Thyroid gland (tissue), 4 donors: ENCODE data around the gene ANKRD33B. TPM values are rescaled to one million over a fixed set of nuclear protein-coding genes. Genes with fewer than 3 reads are reported as not detected.
"Not testable (repeated sequence)": the region's sequence is repeated elsewhere in the genome, so short reads cannot be mapped to it uniquely, and the experiment has no call there.

Source experiments
- DNase-seq, 2 donors: peaks; one replicate each; pipeline ENCODE4 v3.0.0-alpha.2; 2019
- H3K27ac ChIP-seq, 3 donors: fragments of 200-600 bp; sonication (generic); 1 replicate in 2 of 3; 2 replicates in 1 of 3; pipeline ENCODE4 v1.5.1; 2016 to 2019; ENCODE audit warnings: mild to moderate bottlenecking in 1 of 3, moderate library complexity in 1 of 3
- H3K27me3 ChIP-seq: fragments of 200-600 bp; sonication (generic); one replicate; pipeline ENCODE4 v1.5.1; 2019
- H3K36me3 ChIP-seq, 2 donors: fragments of 200-600 bp; sonication (generic); one replicate each; pipeline ENCODE4 v1.5.1; 2016 to 2019
- H3K4me1 ChIP-seq, 2 donors: fragments of 200-600 bp; sonication (generic); one replicate each; pipeline ENCODE4 v1.5.1; 2017 to 2019
- H3K4me3 ChIP-seq, 3 donors: fragments of 200-600 bp; sonication (generic); replicated peaks in 1 of 3; 1 replicate in 2 of 3; 2 replicates in 1 of 3; pipeline ENCODE4 v1.5.1; 2016; ENCODE audit warnings: mild to moderate bottlenecking in 1 of 3
- H3K9me3 ChIP-seq: fragments of 200-600 bp; sonication (generic); one replicate; pipeline ENCODE4 v1.5.1; 2017
- POLR2A ChIP-seq, 2 donors: fragments of 450-650 bp; IDR thresholded peaks; one replicate each; pipeline ENCODE4 v1.6.1; 2017; ENCODE audit warnings: antibody characterized with exemption in 2 of 2, mild to moderate bottlenecking in 2 of 2, moderate library complexity in 1 of 2
- WGBS, 2 donors: methylation state at CpG; one replicate each; pipeline ENCODE4 v1.1.5; 2017; 5-methylcytosine and 5-hydroxymethylcytosine counted together
- intact Hi-C: fragments of 100-400 bp; cut with DNase I; formaldehyde crosslinking; loops from one replicate; pipeline ENCODE4 v1.15.1; 2023
- total RNA-seq, 4 donors: library from RNA; depleted of rRNA; stranded (reverse); fragments of >200 nt; gene quantifications; one replicate each; pipeline ENCODE4 v1.2.3, GENCODE V29; 2016
- TF ChIP-seq, protein P1 (sequence below), 6 experiments: fragments of 200-600 bp in 3 of 6; fragments of 450-650 bp in 3 of 6; sonication (generic) in 3 of 6; IDR thresholded peaks; one replicate each; pipeline ENCODE4 v1.5.1; 2016 to 2019; ENCODE audit warnings: antibody characterized with exemption in 6 of 6, mild to moderate bottlenecking in 2 of 6, inconsistent platforms in 1 of 6, moderate library complexity in 1 of 6

The ANKRD33B gene
- total RNA-seq, 4 donors from 2014 or later, result 0.67 to 1.6 (median 1.1) TPM

DNA sequence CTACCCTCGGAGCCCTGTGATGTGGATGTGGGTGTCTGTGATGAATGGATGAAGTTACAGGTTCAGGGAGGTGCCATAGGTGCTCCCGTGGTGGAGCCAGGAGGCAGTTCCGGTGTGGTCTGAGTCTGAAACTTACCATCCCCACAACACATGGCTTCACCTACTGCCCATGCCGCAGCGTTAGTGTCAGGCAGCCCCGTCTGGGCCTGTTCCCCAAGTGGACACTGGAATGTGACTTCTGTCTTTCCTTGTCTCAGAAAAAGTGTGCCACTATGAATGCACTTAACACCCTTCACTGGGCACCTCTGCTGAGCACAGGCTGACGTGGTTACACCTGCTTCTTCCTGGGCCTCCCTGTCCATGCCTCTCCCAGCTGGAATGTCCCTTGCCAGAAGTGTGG, 8.6 kb downstream of the ANKRD33B start:
- intact Hi-C loops, result no loop called here
- H3K4me3 ChIP-seq, result no peak overlapping the region
- DNase-seq, result no peak
- no peaks in the 10 kb centered on the region for H3K27me3 ChIP-seq
- no peaks in the 10 kb centered on the region for H3K4me1 ChIP-seq
- TF ChIP-seq, protein P1, sequence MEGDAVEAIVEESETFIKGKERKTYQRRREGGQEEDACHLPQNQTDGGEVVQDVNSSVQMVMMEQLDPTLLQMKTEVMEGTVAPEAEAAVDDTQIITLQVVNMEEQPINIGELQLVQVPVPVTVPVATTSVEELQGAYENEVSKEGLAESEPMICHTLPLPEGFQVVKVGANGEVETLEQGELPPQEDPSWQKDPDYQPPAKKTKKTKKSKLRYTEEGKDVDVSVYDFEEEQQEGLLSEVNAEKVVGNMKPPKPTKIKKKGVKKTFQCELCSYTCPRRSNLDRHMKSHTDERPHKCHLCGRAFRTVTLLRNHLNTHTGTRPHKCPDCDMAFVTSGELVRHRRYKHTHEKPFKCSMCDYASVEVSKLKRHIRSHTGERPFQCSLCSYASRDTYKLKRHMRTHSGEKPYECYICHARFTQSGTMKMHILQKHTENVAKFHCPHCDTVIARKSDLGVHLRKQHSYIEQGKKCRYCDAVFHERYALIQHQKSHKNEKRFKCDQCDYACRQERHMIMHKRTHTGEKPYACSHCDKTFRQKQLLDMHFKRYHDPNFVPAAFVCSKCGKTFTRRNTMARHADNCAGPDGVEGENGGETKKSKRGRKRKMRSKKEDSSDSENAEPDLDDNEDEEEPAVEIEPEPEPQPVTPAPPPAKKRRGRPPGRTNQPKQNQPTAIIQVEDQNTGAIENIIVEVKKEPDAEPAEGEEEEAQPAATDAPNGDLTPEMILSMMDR (IDR thresholded peaks at IDR 0.05), result no peak
- TF ChIP-seq POLR2A (IDR thresholded peaks at IDR 0.05), result no peak
- 71 to 83% methylated on average over 3 to 7 of the region's 7 CpGs for WGBS, 2 donors
- H3K36me3 ChIP-seq, result no peaks in the 10 kb centered on the region
- no peaks in the 10 kb centered on the region for H3K9me3 ChIP-seq
- H3K27ac ChIP-seq, result no peak overlapping the region

DNA sequence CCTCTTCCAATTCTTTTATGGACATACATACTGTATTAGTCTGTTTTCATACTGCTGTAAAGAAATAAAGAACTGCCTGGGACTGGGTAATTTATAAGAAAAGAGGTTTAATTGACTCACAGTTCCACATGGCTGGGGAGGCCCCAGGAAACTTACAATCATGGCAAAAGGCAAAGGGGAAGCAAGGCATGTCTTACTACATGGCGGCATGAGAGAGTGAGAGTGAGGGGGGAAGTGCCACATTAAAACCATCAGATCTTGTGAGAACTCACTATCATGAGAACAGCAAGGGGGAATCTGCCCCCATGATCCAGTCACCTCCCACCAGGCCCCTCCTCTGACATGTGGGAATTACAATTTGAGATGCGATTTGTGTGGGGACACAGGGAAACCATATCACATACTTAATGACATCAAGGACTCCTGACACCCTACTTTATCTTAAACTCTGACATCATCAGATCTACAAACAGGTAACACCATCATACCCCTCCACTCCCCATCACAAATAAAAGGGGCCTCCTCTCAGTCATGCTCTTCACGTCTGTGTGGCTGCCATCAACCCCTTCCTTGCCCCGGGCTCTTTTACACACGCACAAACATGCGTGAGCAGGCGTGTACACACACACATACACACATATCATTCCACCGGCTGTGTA, 9.7 kb downstream of the ANKRD33B start:
- no peak for DNase-seq
- no peaks in the 10 kb centered on the region for H3K27me3 ChIP-seq
- H3K4me3 ChIP-seq, result no peak overlapping the region
- intact Hi-C loops, result no loop called here
- WGBS, 2 donors, result 96 to 98% methylated on average over 8 of the region's 8 CpGs
- no peaks in the 10 kb centered on the region for H3K9me3 ChIP-seq
- no peaks in the 10 kb centered on the region for H3K36me3 ChIP-seq
- peaks cover 0 to 5% of the 10 kb centered on the region in 2 donors for H3K4me1 ChIP-seq
- no peak overlapping the region for H3K27ac ChIP-seq
- TF ChIP-seq, protein P1 (IDR thresholded peaks at IDR 0.05), result no peak
- no peak for TF ChIP-seq POLR2A (IDR thresholded peaks at IDR 0.05)

DNA sequence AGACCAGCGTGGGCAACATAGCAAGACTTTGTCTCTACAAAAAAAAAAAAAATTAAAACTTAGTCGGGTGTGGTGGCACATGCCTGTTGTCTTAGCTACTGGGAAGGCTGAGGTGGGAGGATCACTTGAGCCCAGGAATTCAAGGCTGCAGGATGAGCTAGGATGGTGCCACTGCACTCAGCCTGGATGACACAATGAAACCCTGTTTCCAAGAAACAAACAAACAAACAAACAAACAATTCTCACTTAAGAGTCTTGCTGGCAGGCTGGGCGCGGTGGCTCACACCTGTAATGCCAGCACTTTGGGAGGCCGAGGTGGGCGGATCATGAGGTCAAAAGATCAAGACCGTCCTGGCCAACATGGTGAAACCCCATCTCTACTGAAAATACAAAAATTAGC, 11.0 kb downstream of the ANKRD33B start:
- H3K27ac ChIP-seq, DNase-seq, H3K36me3 ChIP-seq, intact Hi-C loops, H3K9me3 ChIP-seq, H3K4me1 ChIP-seq, H3K27me3 ChIP-seq, H3K4me3 ChIP-seq: not testable (repeated sequence)
- 83 to 93% methylated on average over 7 of the region's 7 CpGs for WGBS, 2 donors

DNA sequence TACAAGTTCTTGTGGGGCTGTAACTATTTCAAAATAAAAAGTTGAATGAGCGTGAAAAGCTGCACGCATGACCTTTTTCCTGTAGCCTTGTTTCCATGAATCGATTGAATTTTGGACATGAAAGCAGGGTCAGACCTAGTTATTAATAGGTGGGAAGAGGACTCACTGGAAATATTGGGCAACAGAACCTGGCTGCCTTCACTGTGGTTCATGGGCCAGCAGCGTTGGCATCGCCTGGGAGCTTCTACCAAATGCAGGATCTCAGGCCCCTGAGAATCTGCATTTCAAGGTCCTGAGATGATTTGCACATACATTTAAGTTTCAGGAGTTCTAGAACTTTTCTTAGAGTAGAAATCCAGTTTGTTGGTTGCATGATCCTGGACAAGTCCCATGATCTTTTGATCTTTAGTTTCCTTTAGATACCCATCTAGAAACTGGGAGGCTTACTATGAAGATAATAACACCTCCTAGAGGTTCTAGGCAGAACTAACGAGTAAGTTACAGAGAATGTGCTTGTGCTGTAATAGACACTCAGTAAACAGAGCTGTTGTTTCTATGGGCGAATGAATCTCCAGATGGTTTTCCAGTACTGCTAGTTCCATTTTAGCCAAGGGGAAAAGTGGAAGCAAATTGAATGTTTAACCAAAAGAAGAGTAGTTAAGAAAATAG, 12.4 kb downstream of the ANKRD33B start:
- 95% methylated on average over 7 of the region's 7 CpGs for WGBS, 2 donors

DNA sequence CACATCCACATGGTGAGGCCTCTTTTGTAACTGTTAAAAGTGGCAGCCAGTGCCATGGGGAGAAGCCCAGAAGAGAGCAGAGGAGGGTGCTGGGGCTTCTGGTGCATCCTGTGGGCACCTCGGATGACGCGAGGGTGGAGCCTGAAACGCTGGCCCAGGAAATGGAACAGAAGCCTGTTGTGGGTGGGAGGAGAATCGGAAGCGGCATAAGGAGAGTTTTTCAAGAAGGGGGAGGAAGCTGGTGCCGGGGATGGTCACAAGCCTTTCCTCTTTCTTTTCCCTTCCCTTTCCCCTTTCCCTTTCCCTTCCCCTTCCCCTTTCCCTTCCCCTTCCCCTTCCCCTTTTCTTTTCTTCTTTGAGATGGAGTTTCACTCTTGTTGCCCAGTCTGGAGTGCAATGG, 12.9 kb downstream of the ANKRD33B start:
- H3K36me3 ChIP-seq, result no peaks in the 10 kb centered on the region
- H3K27me3 ChIP-seq, result no peaks in the 10 kb centered on the region
- intact Hi-C loops, result no loop called here
- H3K4me3 ChIP-seq, result no peak overlapping the region
- WGBS, 2 donors, result 89 to 90% methylated on average over 7 of the region's 7 CpGs
- H3K27ac ChIP-seq, result no peak overlapping the region
- TF ChIP-seq POLR2A (IDR thresholded peaks at IDR 0.05), result no peak
- TF ChIP-seq, protein P1 (IDR thresholded peaks at IDR 0.05), result no peak
- peaks cover 0 to 5% of the 10 kb centered on the region in 2 donors for H3K4me1 ChIP-seq
- H3K9me3 ChIP-seq, result no peaks in the 10 kb centered on the region
- no peak for DNase-seq

More for the DNA sequence above, 12.4 kb downstream of the ANKRD33B start:
- Histone ChIP-seq H3K9me3 (no peaks in the 10 kb centered on the region), H3K4me1 (peaks cover 0 to 5% of the 10 kb centered on the region in 2 donors), H3K27me3 (no peaks in the 10 kb centered on the region), H3K27ac (no peak overlapping the region), H3K4me3 (no peak overlapping the region), H3K36me3 (no peaks in the 10 kb centered on the region)
- intact Hi-C loops, result no loop called here
- no peak for DNase-seq
- no peak for TF ChIP-seq POLR2A (IDR thresholded peaks at IDR 0.05)
- TF ChIP-seq, protein P1 (IDR thresholded peaks at IDR 0.05), result no peak
